ENCODE data around the gene DCAF7. TPM values are rescaled to one million over a fixed set of nuclear protein-coding genes. Genes with fewer than 3 reads are reported as not detected.
A peak's percentile ranks its signal among the peaks of the same experiment; 100 is the strongest.

Gene DCAF7
- total and polyA plus RNA-seq, 7 donors = 10.6 to 30.2 (median 25.1) TPM

DNA sequence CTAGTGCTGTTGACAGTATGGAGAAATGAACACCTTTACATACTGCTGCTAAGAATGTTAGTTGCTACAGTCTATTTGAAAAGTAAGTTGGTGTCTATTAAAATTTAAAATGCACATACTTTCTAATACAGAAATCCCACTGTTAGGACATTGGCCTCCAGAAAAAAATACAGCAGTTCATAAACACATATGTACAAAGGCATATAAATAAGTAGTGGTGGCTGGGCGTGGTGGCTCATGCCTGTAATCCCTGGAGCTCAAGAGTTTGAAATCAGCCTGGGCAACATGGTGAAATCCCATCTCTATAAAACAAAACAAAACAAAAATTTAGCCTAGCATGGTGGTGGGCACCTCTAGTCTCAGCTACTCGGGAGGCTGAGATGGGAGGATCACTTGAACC is 13.1 kb downstream of the DCAF7 start:
- DNase-seq = no peak
- H3K27me3 ChIP-seq (ENCODE audit: insufficient read depth in 3 of 3, low read length in 2 of 3) = no peaks in the 10 kb centered on the region
- intact Hi-C loops (cut with DNase I) = no loop called here
- H3K36me3 ChIP-seq (ENCODE audit: insufficient read depth in 1 of 2, low read depth in 1 of 2) = no peaks in the 10 kb centered on the region
- no peaks in the 10 kb centered on the region for H3K9me3 ChIP-seq
- no peak overlapping the region for H3K4me3 ChIP-seq
- 98 to 100% (median 100%) methylated on average over 2 of the region's 2 CpGs for WGBS, 3 donors
- ATAC-seq = no peak
- H3K4me1 ChIP-seq = no peaks in the 10 kb centered on the region
- TF ChIP-seq, protein P1, sequence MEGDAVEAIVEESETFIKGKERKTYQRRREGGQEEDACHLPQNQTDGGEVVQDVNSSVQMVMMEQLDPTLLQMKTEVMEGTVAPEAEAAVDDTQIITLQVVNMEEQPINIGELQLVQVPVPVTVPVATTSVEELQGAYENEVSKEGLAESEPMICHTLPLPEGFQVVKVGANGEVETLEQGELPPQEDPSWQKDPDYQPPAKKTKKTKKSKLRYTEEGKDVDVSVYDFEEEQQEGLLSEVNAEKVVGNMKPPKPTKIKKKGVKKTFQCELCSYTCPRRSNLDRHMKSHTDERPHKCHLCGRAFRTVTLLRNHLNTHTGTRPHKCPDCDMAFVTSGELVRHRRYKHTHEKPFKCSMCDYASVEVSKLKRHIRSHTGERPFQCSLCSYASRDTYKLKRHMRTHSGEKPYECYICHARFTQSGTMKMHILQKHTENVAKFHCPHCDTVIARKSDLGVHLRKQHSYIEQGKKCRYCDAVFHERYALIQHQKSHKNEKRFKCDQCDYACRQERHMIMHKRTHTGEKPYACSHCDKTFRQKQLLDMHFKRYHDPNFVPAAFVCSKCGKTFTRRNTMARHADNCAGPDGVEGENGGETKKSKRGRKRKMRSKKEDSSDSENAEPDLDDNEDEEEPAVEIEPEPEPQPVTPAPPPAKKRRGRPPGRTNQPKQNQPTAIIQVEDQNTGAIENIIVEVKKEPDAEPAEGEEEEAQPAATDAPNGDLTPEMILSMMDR (IDR thresholded peaks at IDR 0.05) = no peak
- H3K27ac ChIP-seq = no peak overlapping the region

DNA sequence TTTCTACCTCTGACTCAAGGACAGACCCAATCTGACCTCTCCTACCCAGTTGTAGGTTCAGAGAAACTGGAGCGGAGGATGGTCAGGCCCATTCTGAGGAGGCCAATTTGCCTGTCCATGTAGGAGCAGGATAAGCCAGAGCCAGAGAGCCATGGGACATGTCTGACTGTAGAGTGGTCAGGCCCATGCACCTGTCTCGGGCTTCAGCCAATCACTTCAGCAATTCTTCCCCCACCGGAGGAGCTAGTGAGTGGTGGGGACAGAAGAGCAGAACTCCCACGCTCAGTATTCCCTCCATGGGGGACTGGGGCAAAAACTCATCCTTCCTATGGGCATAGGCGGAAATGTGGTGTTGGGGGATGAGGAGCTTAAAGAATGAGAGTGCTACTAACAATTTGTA is 14.3 kb downstream of the DCAF7 start:
- Histone ChIP-seq H3K27ac (no peak overlapping the region), H3K4me3 (no peak overlapping the region), H3K4me1 (peaks cover 5% of the 10 kb centered on the region), H3K9me3 (no peaks in the 10 kb centered on the region), H3K36me3 (ENCODE audit: insufficient read depth in 1 of 2, low read depth in 1 of 2) (no peaks in the 10 kb centered on the region), H3K27me3 (ENCODE audit: insufficient read depth in 3 of 3, low read length in 2 of 3) (no peaks in the 10 kb centered on the region)
- DNase-seq = no peak
- no peak for ATAC-seq
- TF ChIP-seq, protein P1 (IDR thresholded peaks at IDR 0.05) = no peak
- intact Hi-C loops (cut with DNase I) = no loop called here
- WGBS, 3 donors = 92 to 98% (median 97%) methylated on average over 5 of the region's 5 CpGs

DNA sequence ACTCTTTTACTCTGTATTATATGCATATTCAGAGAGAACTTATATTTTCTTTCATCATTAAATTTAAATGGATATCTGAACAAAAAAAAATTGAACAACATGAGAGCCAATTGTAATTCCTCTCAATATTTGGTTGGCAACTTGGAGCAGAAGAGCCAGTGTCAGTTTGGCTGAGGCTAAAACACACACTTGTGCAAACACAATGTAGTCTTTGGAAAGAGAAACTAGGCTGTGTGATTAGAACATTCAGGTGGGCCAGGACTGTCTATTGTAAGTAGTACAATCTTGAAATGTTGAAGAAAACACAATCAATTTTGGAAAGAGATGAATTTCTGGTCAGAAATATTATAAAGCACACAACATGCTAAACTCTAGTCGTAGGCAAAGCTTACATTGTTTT is 17.0 kb downstream of the DCAF7 start:
- intact Hi-C loops (cut with DNase I) = no loop called here
- TF ChIP-seq, protein P1 (IDR thresholded peaks at IDR 0.05) = no peak
- H3K27me3 ChIP-seq (ENCODE audit: insufficient read depth in 3 of 3, low read length in 2 of 3) = no peaks in the 10 kb centered on the region
- DNase-seq (no peak), ATAC-seq (no peak)
- H3K27ac ChIP-seq = no peak overlapping the region
- no peaks in the 10 kb centered on the region for H3K9me3 ChIP-seq
- no peak overlapping the region for H3K4me3 ChIP-seq
- WGBS, 3 donors = 66 to 89% (median 82%) methylated on average over 1 of the region's 1 CpG
- H3K36me3 ChIP-seq (ENCODE audit: insufficient read depth in 1 of 2, low read depth in 1 of 2) = no peaks in the 10 kb centered on the region
- H3K4me1 ChIP-seq = peaks cover 17% of the 10 kb centered on the region

DNA sequence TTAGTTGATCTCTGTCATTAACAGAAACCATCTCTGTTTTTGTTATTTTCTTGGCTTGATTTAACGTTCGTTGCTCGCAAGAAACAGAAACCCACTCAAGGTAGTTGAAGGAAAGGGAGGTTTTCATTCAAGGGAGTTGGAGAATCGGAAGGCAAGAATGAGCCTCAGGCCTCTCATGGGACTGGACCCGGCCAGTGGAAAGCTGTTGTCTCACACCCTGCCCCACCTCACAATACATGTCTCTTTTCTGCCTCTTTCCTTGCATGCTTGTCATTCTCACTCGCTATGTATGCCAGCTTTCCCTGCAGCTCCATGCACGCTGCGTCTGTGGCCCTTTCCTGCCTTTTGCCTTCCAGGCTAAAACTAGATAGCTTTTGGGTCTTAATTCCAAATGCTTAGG is 18.3 kb downstream of the DCAF7 start:
- 71 to 80% (median 72%) methylated on average over 8 of the region's 8 CpGs for WGBS, 3 donors
- Histone ChIP-seq H3K4me1 (peaks cover 17% of the 10 kb centered on the region), H3K27me3 (ENCODE audit: insufficient read depth in 3 of 3, low read length in 2 of 3) (no peaks in the 10 kb centered on the region), H3K36me3 (ENCODE audit: insufficient read depth in 1 of 2, low read depth in 1 of 2) (no peaks in the 10 kb centered on the region), H3K9me3 (no peaks in the 10 kb centered on the region), H3K4me3 (no peak overlapping the region), H3K27ac (no peak overlapping the region)
- TF ChIP-seq, protein P1 (IDR thresholded peaks at IDR 0.05) = no peak
- no peak for DNase-seq
- no peak for ATAC-seq
- intact Hi-C loops (cut with DNase I) = no loop called here

DNA sequence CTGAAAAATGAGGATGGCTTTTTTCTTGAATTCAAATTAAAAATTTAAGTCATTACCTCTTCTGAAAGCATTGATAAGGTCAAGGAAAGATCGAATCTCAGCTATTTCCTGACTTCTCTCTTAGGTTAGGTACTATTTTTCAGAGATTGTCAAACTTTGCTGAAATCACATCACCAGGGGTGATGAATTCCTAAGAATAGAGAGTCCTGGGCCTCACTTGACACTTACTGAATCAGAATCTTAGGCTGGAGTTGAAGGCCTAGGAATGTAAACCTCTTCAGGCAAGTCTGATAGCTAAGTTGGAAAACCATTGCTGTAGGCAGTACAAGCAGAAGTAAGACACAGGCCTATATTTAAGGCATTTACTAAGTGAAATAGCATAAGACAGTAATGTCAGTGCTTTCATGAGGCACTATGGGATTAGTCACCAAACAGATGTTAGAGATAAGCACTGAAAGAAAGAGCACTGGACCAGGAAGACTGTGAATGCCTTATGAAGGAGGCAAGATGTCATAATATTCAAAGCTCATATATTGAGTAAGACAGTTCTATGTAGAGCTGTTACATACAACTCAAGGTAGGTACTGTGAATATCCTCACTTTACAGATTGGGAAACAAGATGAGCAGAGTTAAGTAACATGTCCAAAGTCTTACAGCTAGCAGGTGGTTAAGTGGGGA is 21.5 kb downstream of the DCAF7 start:
- Histone ChIP-seq H3K36me3 (ENCODE audit: insufficient read depth in 1 of 2, low read depth in 1 of 2) (no peaks in the 10 kb centered on the region), H3K4me1 (peaks cover 17% of the 10 kb centered on the region), H3K9me3 (no peaks in the 10 kb centered on the region), H3K4me3 (no peak overlapping the region), H3K27me3 (ENCODE audit: insufficient read depth in 3 of 3, low read length in 2 of 3) (no peaks in the 10 kb centered on the region), H3K27ac (no peak overlapping the region)
- intact Hi-C loops (cut with DNase I) = no loop called here
- 94 to 100% (median 95%) methylated on average over 1 of the region's 1 CpG for WGBS, 3 donors
- peak in 3 of 4 donors; percentile 30 to 49 (median 35) for ATAC-seq
- TF ChIP-seq, protein P1 (IDR thresholded peaks at IDR 0.05) = no peak
- DNase-seq = no peak
